GM18517 (cell line): ENCODE measurements around the gene ADGRD1.

Experiments used
- ATAC-seq: cut with Tn5 transposase; IDR thresholded peaks from one replicate; pipeline ENCODE4 v1.9.1; 2021; ENCODE audit warnings: mild to moderate bottlenecking, moderate library complexity; ENCODE audit not compliant: unreplicated experiment

Gene ADGRD1

DNA sequence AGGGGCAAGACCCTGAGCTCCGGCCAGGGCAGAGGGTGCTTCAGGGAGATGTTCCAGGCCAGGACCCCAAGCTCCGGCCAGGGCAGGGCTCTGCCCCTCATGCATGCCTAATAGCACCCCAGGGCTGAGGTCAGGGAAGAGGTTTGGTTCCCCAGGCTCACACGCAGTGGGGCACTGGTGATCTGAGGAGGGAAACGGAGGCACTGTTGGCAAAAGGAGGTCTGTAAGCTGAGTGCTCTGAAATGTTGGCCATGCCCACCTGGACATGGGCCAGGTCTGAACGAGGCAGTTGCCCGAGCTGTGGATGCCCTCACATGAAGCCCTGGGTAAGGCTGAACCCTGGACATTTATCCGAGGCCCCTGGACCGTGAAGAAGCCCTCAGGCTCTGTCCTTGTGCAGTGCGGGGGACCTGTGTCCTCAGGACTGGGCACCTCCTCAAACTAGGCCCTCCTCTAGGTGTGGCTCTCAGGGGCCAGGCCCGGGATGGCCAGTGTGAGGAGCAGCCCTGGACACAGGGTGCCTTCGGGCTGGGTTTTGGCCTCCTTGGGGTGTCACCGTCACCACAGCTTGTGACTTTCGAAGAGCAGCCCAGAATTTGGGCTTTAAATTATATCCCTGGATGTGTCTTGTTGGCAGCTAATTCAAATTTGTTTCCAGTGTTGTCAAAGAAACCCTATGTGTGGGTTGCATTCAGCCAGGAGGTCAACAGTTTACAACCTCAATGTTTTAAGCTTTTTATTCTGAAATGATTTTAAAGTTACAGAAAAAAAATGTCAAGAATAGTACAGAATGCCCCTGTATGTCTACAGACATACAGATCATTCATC, 66.8 kb downstream of the ADGRD1 start:
- ATAC-seq, result no peak

DNA sequence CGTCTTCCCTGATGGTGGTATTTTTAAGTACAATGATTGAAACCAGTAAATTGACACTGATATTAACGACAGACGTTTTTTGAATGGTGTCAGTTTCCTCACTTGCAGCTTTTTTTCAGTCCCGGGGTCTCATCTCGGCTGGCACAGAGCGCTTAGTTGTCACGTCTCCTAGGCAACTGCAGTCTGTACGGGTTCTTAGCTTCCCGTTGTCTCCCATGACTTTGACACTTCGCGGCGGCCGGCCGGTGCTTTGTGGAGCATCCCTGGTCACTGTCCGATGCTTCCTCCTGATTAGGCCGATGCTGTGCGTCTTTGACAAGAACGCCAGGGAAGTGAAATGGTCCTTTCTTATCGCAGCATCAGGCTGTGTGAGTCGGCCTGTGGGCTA, 67.4 kb downstream of the ADGRD1 start:
- no peak for ATAC-seq

DNA sequence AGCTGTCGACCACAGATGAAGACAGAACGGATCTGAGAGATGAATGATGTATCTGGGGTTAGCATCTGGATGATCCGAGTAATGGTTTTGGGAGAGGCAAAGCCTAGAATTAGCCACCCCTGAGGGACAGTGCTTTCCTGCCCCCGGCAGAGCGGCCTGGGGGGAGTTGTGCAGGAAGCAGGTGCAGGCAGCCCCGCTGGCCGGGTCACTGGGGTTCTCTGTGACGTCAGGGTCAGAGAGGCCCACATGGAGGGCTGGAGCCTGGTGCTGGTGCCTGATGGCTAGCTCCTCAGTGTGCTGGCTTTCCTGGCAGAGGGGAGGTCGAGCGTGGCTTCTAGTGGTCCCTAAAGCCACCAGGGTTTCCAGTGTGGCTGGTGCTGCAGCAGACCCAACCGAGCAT, 70.3 kb downstream of the ADGRD1 start:
- no peak for ATAC-seq

- no peak for ATAC-seq
Measured at GRCh38 chr12:131024721-131025120, 71.0 kb downstream of the ADGRD1 start.

DNA sequence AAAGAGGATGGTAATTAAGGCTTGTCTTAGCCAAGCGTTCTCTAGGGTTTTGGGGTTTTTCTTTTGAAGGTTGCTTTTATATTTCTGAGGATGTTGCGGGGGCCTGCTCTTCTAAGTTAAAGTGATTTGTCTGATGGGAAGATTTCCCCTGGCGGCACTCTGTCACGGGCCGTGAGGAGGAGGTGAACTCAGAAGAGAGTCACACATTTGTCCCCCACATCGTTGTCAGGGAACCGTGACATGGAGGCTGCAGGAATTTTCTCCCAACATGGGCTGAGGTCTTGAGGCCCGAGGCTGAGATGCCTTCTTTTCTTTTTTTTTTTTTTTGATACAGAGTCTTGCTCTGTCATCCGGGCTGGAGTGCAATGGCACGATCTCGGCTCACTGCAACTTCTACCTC, 71.5 kb downstream of the ADGRD1 start:
- ATAC-seq, result no peak

- ATAC-seq, result no peak
Measured at GRCh38 chr12:131025939-131026702, 72.4 kb downstream of the ADGRD1 start.

- no peak for ATAC-seq
Measured at GRCh38 chr12:131026754-131027153, 73.0 kb downstream of the ADGRD1 start.

DNA sequence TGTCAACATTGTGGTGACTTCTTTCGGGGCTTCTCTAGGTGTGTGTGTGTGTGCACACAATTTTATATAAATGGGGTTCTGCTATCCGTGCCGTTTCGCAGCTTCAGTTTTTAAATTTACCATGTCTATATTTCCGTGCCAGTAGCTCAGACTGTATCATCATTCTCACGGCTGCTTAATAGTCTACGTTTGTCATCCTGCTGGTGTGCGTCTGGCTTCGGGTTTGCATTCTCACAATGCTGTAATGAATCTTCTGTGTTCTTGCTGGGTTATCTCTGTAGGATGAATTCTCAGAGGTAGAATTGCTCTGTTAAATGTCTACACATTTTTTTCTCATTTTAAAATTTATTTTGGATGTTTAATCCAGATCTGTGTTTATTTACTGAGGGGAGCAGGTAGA, 73.6 kb downstream of the ADGRD1 start:
- no peak for ATAC-seq

DNA sequence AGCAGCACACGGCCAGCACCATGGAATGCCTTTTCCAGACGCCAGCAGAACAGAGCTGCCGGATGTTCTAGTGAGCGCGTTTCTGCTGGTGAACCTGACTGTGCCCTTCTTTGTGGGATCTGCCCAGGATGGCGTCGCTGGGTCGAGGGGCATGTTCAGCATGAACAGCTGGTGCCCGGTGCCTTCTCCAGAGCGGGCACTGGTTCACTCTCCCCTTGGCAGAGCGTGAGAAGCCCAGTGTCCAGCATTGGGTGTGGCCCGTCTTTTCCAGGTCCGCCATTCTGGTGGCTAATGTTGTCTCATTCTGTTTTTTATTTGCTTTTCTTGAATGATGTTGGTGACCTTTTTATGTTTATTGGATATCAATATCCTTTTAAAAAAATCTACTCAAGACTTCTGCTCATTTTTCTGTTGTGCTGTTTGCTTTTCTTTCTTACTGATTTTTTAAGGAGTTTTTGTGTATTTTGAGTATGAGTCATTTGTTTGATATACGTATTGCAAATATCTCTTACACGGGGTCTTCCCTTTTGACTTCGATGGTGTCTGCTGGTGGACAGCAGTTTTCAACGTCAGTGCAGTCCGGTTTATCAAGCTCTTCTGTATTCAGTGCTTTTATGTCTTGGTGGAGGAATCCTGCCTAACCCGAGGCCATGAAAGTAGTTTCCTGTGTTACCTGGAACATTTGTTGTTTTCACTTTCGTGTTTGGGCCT, 74.3 kb downstream of the ADGRD1 start:
- ATAC-seq, result no peak

- no peak for ATAC-seq
Measured at GRCh38 chr12:131028587-131029338, 75.1 kb downstream of the ADGRD1 start.

DNA sequence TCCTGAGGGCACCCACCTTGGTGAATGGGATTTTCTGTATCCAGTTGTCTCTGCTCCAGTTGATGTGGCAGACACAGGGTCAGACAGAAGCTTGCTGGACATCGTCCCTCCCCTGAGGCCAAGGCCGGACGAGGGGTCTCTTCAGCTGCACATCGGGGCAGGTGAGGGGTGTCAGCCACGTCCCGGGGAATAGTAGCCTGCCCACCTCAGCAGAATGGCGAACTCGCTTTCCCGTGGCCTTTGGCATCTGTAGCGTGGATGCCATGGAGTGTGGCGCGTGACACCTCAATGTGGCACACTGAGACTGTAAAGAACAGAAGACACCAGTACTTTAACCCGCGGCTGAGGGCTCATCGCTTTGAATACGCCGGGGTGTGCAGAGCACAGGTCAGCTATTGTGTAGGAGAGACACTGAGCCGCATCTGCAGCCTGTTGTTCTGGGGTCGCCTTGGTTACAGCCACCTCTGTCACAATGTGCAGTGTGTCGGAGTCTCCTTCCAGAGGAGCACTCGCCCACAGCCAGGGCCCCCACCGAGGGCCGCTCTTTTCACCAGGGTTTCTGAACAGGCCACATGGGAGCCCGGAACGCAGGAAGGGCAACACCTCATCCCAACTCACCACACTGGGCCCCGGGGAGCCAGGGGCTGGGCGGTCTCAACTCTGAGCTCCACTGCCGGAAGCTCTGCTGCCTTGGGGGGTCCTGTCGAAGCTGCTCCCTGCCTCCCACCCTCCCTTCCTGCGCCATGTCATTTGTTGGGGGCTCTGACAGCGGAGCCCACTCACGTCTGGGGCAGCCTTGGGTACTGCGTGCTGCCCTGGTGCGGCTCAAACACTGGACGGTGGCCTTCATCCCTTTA, 77.0 kb downstream of the ADGRD1 start:
- ATAC-seq, result no peak

- no peak for ATAC-seq
Measured at GRCh38 chr12:131032082-131032750, 78.5 kb downstream of the ADGRD1 start.

GRCh38 chr12:131033486-131033885, 79.8 kb downstream of the ADGRD1 start:
- ATAC-seq, result no peak

DNA sequence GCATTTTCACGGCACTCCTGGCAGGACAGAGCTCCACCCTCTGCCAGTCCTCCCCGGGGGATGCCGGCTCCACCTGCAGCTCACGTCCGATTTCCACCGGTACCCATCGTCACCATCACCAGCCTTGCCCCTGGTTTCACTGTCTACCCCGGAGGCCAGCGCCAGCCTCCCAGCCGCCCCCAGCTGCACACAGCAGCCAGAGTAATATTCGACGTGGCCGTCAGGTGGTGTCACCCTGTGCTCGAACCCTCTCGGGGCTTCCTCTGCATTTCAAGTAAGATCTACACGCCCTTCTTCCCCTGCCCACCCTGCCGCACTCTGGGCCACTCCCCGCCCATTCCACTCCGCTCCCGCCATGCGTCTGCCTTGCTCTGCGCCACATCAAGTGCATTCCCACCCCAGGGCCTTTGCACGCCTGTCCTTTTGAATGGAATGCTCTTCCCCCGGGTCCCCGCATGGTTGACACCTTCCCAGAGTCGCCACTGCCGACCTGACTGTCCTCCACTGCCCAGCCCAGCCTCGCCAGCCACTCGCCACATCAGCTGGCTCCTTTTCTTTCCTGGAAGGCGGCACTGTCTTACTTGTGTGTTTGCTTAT, 80.3 kb downstream of the ADGRD1 start:
- no peak for ATAC-seq

DNA sequence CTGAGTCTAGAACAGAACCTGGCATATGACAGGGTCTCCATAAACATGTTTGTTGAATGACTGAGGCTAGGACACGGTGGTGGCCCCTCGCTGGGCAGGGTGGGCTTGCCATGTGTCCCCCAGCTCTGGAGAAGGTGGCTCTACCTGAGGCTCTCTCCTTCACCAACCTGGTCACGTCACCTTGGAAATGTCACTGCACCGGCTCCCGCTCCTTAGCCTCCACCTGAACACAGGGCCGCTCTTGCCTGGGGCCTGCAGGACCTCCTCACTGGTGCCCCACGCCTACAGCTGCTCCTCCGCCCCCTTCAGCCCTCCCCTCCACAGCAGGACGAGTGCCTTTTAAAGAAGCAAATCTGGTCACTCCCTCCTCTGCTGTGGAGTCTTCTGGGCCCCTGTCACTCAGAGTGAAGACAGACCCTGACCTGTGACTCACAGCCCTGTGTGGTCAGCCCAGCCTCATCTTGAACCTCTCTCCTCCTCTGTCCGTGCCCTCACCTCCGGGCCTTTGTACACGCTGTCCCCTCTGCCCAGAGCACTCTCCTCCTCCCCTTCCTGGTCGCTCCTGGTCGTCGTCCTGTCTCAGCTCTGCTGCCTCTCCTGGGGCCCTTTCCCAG, 81.0 kb downstream of the ADGRD1 start:
- no peak for ATAC-seq

DNA sequence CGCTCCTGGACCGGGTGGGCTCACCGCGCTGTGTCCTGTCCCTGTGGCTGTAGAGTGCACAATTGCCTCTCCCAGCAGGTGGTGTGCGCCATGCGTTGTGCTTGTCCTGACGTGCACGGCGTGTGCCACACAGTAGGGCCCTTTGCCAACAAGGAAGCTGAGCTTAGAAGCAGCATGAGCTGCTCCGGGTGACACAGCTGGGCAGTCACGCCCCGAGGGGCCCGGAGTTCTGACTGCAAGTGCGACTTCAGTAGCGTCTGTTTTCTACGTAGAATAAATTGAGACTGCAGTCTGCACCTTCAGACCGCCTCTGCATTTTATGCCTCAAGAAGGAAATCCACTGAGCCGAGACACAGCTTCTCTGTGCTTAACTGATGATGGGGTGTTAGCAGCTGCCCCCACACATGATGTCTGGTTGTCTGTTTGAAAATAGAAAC, 81.6 kb downstream of the ADGRD1 start:
- ATAC-seq, result no peak

GRCh38 chr12:131038159-131038558, 84.5 kb downstream of the ADGRD1 start:
- no peak for ATAC-seq
